Measurements from ENCODE around the gene REXO5.
"Not testable (repeated sequence)": the region's sequence is repeated elsewhere in the genome, so short reads cannot be mapped to it uniquely, and the experiment has no call there.

The REXO5 gene

GRCh38 chr16:20850981-20851380 is 44.7 kb downstream of the REXO5 start:
- DNase-seq: no peak

DNA sequence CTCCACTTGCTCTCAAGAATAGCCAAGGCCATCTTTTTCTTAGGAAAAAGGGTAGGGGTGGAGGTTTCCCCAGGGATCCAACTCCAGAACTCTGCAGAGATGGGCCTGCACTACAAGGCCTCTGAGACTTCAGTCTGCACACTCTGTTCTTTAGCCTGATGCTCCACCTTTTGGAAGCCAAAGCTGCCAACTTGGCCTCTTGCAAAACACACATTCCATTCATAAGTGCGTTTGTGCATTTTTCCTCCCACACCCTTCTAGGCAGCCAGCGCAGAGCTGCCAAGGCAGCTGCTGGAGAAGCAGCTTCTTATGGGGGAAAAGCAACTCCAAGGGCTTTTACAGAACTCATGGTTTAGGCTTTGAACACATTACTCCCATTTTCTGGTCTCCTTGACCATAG is 45.3 kb downstream of the REXO5 start:
- DNase-seq: peak; percentile 88

- DNase-seq: no peak
These were observed 46.8 kb downstream of the REXO5 start for GRCh38 chr16:20853143-20853542.

DNA sequence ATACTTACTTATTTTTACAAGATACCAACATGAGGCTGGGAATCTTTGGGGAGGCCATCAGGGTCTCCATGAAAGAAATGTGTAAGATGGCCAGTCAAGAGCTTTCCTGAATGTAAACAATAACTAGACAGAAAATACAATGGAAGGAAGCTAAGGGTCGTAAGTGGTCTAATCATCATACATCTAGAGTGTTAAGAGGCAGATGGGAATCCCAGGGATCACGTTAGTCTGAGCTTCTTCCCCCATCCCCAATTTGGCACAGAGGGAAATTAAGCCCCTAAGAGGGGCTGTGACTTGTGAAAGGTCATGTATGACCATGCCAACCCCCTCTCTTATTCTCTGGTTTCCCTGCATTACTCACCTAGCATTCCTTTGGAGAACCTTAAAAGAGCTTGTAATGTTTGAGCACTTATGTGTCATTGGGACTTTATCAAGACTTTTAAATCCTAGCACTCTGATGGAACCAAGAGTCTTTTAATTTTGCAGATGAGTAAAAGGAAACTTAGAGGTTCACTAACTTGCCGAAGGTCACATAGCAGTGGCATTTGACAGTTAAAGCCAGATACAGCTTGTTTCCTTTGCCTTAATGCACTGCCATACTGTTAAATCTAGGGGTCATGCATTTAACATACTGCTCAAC is 47.8 kb downstream of the REXO5 start:
- no peak for DNase-seq

- no peak for DNase-seq
These were observed 48.6 kb downstream of the REXO5 start for GRCh38 chr16:20854963-20855362.

- DNase-seq: no peak
These were observed 51.0 kb downstream of the REXO5 start for GRCh38 chr16:20857281-20857680.

- DNase-seq: no peak
These were observed 52.9 kb downstream of the REXO5 start for GRCh38 chr16:20859229-20859628.

DNA sequence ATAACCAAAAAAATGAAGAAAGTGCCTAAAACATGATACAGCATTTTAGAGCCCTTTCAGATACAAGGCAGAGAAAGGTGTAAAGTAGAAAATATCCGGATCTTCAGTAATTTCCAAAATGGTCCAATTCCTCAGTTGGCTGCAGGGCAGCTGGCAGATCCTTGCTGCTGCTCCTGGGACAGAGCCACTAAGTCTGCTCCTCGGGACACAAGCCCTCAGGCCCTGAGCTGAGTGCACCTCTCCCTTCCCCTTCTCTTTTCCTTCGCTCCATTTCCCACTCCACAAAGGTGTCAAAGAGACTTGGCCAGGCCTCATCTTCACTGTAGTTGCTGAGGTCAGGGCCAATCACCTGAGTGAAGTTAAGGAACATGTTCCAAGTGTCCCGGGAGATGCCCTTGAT is 53.4 kb downstream of the REXO5 start:
- DNase-seq: no peak

GRCh38 chr16:20860361-20860760 is 54.0 kb downstream of the REXO5 start:
- DNase-seq: no peak

- not testable (repeated sequence) for DNase-seq
These were observed 54.7 kb downstream of the REXO5 start for GRCh38 chr16:20860995-20861394.

GRCh38 chr16:20862162-20862960 is 56.0 kb downstream of the REXO5 start:
- DNase-seq: no peak

DNA sequence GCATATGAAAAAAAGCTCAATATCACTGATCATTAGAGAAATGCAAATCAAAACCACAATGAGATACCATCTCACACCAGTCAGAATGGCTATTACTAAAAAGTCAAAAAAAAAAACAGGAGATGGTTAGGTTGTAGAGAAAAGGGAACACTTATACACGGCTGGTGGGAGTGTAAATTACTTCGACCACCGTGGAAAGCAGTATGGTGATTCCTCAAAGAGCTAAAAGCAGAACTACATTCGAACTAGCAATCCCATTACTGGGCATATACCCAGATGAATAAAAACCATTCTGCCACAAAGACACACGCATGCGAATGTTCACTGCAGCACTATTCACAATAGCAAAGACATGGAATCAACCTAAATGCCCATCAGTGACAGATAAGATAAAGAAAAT is 58.0 kb downstream of the REXO5 start:
- DNase-seq: not testable (repeated sequence)

GRCh38 chr16:20865420-20866131 is 59.2 kb downstream of the REXO5 start:
- DNase-seq: no peak

GRCh38 chr16:20866145-20866772 is 59.9 kb downstream of the REXO5 start:
- no peak for DNase-seq

DNA sequence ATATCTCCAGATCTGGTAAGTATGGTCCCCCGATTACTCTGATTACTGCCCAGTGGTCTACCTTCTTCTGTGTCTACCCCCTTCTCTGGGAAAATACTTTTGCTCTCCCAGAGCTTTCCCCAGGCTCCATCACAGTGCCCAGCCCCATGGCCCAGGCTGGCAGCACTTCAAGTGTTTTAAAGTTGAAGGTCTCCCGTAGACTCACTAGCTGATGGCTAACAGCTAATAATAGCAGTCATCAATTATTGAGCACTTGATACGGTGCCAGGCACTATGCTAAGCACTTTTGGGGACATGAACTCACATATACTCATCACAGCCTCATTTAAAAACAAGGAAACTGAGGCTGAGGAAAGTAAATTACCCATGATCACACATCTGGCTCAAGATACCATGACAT is 60.5 kb downstream of the REXO5 start:
- no peak for DNase-seq

GRCh38 chr16:20867585-20867984 is 61.3 kb downstream of the REXO5 start:
- DNase-seq: no peak

DNA sequence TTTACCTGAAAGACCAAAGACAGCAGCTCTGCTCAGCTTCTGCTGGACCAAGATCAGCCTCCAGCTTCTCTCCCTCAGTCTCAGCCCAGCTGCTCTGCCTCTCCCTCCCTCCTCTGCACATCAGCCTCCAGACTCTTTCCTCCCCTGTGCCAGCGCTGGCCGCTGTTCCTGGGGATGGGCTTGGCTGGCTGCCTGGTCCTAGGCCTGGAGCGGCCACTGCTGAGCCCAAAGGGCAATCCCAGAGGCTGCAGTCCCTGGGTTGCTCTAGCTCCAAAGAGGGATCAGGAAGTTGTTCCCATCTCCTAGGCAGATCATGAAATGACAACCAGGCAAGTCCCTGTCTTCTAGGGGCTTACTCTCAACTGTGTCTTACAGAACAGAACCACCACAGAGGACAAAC is 62.6 kb downstream of the REXO5 start:
- peak; percentile 80 for DNase-seq

DNA sequence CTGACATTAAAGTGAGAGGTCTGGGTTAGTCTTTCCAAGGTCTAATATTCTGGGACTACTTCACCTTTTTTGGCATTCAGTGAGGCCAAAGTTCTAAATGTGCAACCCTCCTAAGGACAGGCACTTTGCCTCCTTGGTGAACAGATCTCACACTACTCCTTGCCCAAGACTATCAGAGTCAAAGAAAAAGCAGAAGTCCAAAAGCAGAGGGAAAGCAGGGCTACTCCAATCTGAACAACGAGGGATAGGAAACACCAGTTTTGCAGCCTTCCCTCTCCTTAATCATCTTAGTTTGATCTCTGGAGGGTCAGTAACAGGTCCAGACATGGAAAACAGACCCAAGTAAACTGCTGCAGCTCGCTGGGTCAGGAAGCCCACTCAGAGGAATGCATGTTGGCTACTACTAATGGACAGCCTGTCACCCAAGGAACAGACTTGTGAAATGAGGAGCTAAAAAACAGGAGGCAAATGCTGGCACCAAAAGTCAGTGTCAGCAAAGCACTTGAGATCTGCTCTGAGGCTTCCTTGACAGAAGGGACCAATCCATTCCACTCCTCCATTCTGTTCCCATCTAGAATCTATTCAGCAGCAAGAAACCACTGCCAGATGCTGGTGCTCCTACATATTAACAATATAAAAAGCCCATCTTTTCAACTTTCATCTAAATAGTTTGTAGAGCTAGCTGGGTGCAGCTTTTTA is 63.9 kb downstream of the REXO5 start:
- no peak for DNase-seq

- no peak for DNase-seq
These were observed 64.9 kb downstream of the REXO5 start for GRCh38 chr16:20871258-20871657.

GRCh38 chr16:20871941-20872815 is 65.9 kb downstream of the REXO5 start:
- DNase-seq: no peak

- DNase-seq: no peak
These were observed 67.0 kb downstream of the REXO5 start for GRCh38 chr16:20873331-20873730.

DNA sequence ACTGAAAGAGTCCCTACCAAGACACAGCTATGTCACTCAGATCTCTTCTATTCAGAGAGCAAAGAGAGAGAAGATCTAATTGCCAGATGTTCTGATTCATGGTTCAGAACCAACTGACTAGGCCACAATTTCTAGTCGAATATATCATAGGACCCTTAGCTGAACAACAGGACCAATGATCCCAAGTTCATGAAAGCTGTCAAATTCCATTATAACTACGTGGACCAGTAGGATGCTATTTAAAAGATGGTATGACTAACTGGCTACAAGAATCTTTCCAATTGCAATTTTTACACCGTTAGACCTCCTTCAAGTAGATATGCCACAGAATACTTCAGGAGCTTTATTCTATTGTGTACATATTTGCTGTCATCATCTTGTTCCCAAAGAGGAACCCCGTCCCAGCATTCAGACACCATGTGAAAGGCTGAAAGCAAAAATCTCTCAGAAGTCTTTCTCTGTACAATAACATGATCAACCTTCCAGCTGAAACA is 67.8 kb downstream of the REXO5 start:
- DNase-seq: no peak

Measured in left hindlimb (tissue), 1 donor.